ENCODE data around the gene DENND1A.

The DENND1A gene

GRCh38 chr9:123960965-123961364 is 31.0 kb upstream of the DENND1A start:
- TF ChIP-seq FOXP2 (optimal IDR thresholded peaks at IDR 0.05; ENCODE audit: borderline replicate concordance, extremely low read depth, extremely low read length, insufficient read depth) (no peak), SIN3A (IDR thresholded peaks at IDR 0.05; ENCODE audit: borderline replicate concordance, insufficient read depth, low read length) (no peak), POLR2AphosphoS5 (IDR thresholded peaks at IDR 0.05; ENCODE audit: low read depth, low read length) (no peak), TAF1 (IDR thresholded peaks at IDR 0.05; ENCODE audit: borderline replicate concordance, insufficient read depth, low read length) (no peak), REST (IDR thresholded peaks at IDR 0.05; ENCODE audit: insufficient read depth in 1 of 2, low read depth in 2 of 2, low read length in 2 of 2) (no peak)

GRCh38 chr9:123960366-123960765 is 30.4 kb upstream of the DENND1A start:
- TF ChIP-seq REST (IDR thresholded peaks at IDR 0.05; ENCODE audit: insufficient read depth in 1 of 2, low read depth in 2 of 2, low read length in 2 of 2) = no peak
- TF ChIP-seq POLR2AphosphoS5 (IDR thresholded peaks at IDR 0.05; ENCODE audit: low read depth, low read length) = no peak
- TF ChIP-seq TAF1 (IDR thresholded peaks at IDR 0.05; ENCODE audit: borderline replicate concordance, insufficient read depth, low read length) = no peak
- no peak for TF ChIP-seq SIN3A (IDR thresholded peaks at IDR 0.05; ENCODE audit: borderline replicate concordance, insufficient read depth, low read length)
- TF ChIP-seq FOXP2 (optimal IDR thresholded peaks at IDR 0.05; ENCODE audit: borderline replicate concordance, extremely low read depth, extremely low read length, insufficient read depth) = no peak

- TF ChIP-seq FOXP2 (optimal IDR thresholded peaks at IDR 0.05; ENCODE audit: borderline replicate concordance, extremely low read depth, extremely low read length, insufficient read depth) (no peak), SIN3A (IDR thresholded peaks at IDR 0.05; ENCODE audit: borderline replicate concordance, insufficient read depth, low read length) (no peak), POLR2AphosphoS5 (IDR thresholded peaks at IDR 0.05; ENCODE audit: low read depth, low read length) (no peak), REST (IDR thresholded peaks at IDR 0.05; ENCODE audit: insufficient read depth in 1 of 2, low read depth in 2 of 2, low read length in 2 of 2) (no peak), TAF1 (IDR thresholded peaks at IDR 0.05; ENCODE audit: borderline replicate concordance, insufficient read depth, low read length) (no peak)
These were observed 29.9 kb upstream of the DENND1A start for GRCh38 chr9:123959787-123960186.

- TF ChIP-seq TAF1 (IDR thresholded peaks at IDR 0.05; ENCODE audit: borderline replicate concordance, insufficient read depth, low read length) (no peak), POLR2AphosphoS5 (IDR thresholded peaks at IDR 0.05; ENCODE audit: low read depth, low read length) (no peak), FOXP2 (optimal IDR thresholded peaks at IDR 0.05; ENCODE audit: borderline replicate concordance, extremely low read depth, extremely low read length, insufficient read depth) (no peak), SIN3A (IDR thresholded peaks at IDR 0.05; ENCODE audit: borderline replicate concordance, insufficient read depth, low read length) (no peak), REST (IDR thresholded peaks at IDR 0.05; ENCODE audit: insufficient read depth in 1 of 2, low read depth in 2 of 2, low read length in 2 of 2) (no peak)
These were observed 27.8 kb upstream of the DENND1A start for GRCh38 chr9:123957731-123958130.

Measured in PFSK-1 (cell line).